Ishikawa (cell line): ENCODE measurements around the gene KLHL25.

Source experiments
- CEBPB ChIP-seq: IDR thresholded peaks from 2 replicates; pipeline ENCODE4 v1.6.1; 2012
- CREB1 ChIP-seq: IDR thresholded peaks from 2 replicates; pipeline ENCODE4 v1.6.1; 2012; ENCODE audit warnings: low read depth
- EGR1 ChIP-seq: IDR thresholded peaks from 2 replicates; pipeline ENCODE4 v1.6.1; 2012
- EP300 ChIP-seq: IDR thresholded peaks from 2 replicates; pipeline ENCODE4 v1.6.1; 2012; ENCODE audit warnings: borderline replicate concordance
- FOXM1 ChIP-seq: IDR thresholded peaks from 2 replicates; pipeline ENCODE4 v1.6.1; 2012; ENCODE audit warnings: low read depth, borderline replicate concordance
- MAX ChIP-seq: IDR thresholded peaks from 2 replicates; pipeline ENCODE4 v1.6.1; 2012
- NFIC ChIP-seq: IDR thresholded peaks from 2 replicates; pipeline ENCODE4 v1.6.1; 2012
- RAD21 ChIP-seq: IDR thresholded peaks from 2 replicates; pipeline ENCODE4 v1.6.1; 2012; ENCODE audit warnings: low read depth
- REST ChIP-seq: IDR thresholded peaks from 2 replicates; pipeline ENCODE4 v1.6.1; 2012; ENCODE audit warnings: low read depth, mild to moderate bottlenecking
- TAF1 ChIP-seq: IDR thresholded peaks from 2 replicates; pipeline ENCODE4 v1.6.1; 2012; ENCODE audit warnings: low read depth, mild to moderate bottlenecking
- TCF12 ChIP-seq: IDR thresholded peaks from 2 replicates; pipeline ENCODE4 v1.6.1; 2012; ENCODE audit warnings: low read depth
- TEAD4 ChIP-seq: IDR thresholded peaks from 2 replicates; pipeline ENCODE4 v1.6.1; 2012
- USF1 ChIP-seq: IDR thresholded peaks from 2 replicates; pipeline ENCODE4 v1.6.1; 2012
- YY1 ChIP-seq: IDR thresholded peaks from 2 replicates; pipeline ENCODE4 v1.6.1; 2012; ENCODE audit warnings: low read depth
- ZBTB7A ChIP-seq: IDR thresholded peaks from 2 replicates; pipeline ENCODE4 v1.6.1; 2012; ENCODE audit warnings: low read depth

KLHL25 gene

GRCh38 chr15:85763157-85763556 is 31.6 kb downstream of the KLHL25 start:
- TF ChIP-seq YY1, result no peak
- no peak for TF ChIP-seq MAX
- TF ChIP-seq EGR1, result no peak
- no peak for TF ChIP-seq RAD21
- no peak for TF ChIP-seq ZBTB7A
- TF ChIP-seq FOXM1, result no peak
- TF ChIP-seq REST, result no peak
- TF ChIP-seq EP300, result no peak
- TF ChIP-seq CREB1, result no peak
- no peak for TF ChIP-seq NFIC
- TF ChIP-seq TAF1, result no peak
- no peak for TF ChIP-seq TCF12
- TF ChIP-seq USF1, result no peak
- no peak for TF ChIP-seq CEBPB
- TF ChIP-seq TEAD4, result no peak

- TF ChIP-seq REST (no peak), MAX (no peak), TAF1 (no peak), YY1 (no peak), RAD21 (no peak), TEAD4 (no peak), NFIC (no peak), FOXM1 (no peak), EP300 (no peak), CEBPB (no peak)
Measured at GRCh38 chr15:85762756-85763127, 32.0 kb downstream of the KLHL25 start.

GRCh38 chr15:85762039-85762755 is 32.5 kb downstream of the KLHL25 start:
- TF ChIP-seq RAD21, result no peak
- TF ChIP-seq EGR1, result no peak
- TF ChIP-seq TEAD4, result no peak
- no peak for TF ChIP-seq FOXM1
- no peak for TF ChIP-seq NFIC
- no peak for TF ChIP-seq YY1
- no peak for TF ChIP-seq TAF1
- no peak for TF ChIP-seq CREB1
- no peak for TF ChIP-seq CEBPB
- no peak for TF ChIP-seq EP300
- TF ChIP-seq USF1, result no peak
- no peak for TF ChIP-seq REST
- TF ChIP-seq TCF12, result no peak
- TF ChIP-seq MAX, result no peak
- TF ChIP-seq ZBTB7A, result no peak

GRCh38 chr15:85761635-85762034 is 33.1 kb downstream of the KLHL25 start:
- TF ChIP-seq REST (no peak), EP300 (no peak), EGR1 (no peak), CREB1 (no peak), TEAD4 (no peak), MAX (no peak), CEBPB (no peak), FOXM1 (no peak), TCF12 (no peak), YY1 (no peak), TAF1 (no peak), NFIC (no peak), ZBTB7A (no peak), USF1 (no peak), RAD21 (no peak)
